GM12878 (cell line): Measurements from ENCODE around the gene ADGRL3.

ENCODE experiments used
- CEBPB ChIP-seq, 2 experiments: fragments of 150-350 bp in 1 of 2; IDR thresholded peaks; 2 replicates each; pipeline ENCODE4 v1.6.1; 2012 to 2014; ENCODE audit warnings: low read depth in 2 of 2, low read length in 2 of 2, borderline replicate concordance in 1 of 2, inconsistent platforms in 1 of 2
- GABPA ChIP-seq: IDR thresholded peaks from 2 replicates; pipeline ENCODE4 v1.6.1; 2014; ENCODE audit warnings: antibody characterized with exemption, low read depth, mild to moderate bottlenecking, inconsistent platforms

DNA sequence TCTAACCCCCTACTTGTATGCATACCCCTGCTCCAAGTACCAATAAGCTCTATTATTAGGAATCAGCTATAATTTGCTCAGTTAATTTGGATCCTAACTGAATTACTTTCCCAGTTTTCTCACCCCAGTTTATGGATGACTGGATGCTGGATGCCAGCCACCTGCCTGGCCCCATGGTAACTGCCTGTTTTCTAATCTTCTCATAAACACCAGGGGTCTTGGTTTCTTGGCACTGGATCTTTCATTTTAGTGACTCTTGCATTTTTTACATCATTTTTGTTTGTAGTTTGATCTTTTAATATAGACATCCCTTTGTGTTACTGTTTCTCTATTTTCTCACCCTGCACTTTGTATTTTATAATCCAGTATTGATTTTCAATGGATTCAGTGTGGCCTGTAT is 246.8 kb downstream of the ADGRL3 start:
- no peak for TF ChIP-seq CEBPB (IDR thresholded peaks at IDR 0.05; ENCODE audit: borderline replicate concordance in 1 of 2, low read depth in 2 of 2, low read length in 2 of 2)
- TF ChIP-seq GABPA = no peak
